Glomerular visceral epithelial cell (primary cell): ENCODE results near the gene TMEM258.
A peak's percentile ranks its signal among the peaks of the same experiment; 100 is the strongest.

Experiments
- DNase-seq: peaks from one replicate; pipeline ENCODE4 v3.0.0-alpha.2; 2016; ENCODE audit errors: extremely low spot score

Gene TMEM258

DNA sequence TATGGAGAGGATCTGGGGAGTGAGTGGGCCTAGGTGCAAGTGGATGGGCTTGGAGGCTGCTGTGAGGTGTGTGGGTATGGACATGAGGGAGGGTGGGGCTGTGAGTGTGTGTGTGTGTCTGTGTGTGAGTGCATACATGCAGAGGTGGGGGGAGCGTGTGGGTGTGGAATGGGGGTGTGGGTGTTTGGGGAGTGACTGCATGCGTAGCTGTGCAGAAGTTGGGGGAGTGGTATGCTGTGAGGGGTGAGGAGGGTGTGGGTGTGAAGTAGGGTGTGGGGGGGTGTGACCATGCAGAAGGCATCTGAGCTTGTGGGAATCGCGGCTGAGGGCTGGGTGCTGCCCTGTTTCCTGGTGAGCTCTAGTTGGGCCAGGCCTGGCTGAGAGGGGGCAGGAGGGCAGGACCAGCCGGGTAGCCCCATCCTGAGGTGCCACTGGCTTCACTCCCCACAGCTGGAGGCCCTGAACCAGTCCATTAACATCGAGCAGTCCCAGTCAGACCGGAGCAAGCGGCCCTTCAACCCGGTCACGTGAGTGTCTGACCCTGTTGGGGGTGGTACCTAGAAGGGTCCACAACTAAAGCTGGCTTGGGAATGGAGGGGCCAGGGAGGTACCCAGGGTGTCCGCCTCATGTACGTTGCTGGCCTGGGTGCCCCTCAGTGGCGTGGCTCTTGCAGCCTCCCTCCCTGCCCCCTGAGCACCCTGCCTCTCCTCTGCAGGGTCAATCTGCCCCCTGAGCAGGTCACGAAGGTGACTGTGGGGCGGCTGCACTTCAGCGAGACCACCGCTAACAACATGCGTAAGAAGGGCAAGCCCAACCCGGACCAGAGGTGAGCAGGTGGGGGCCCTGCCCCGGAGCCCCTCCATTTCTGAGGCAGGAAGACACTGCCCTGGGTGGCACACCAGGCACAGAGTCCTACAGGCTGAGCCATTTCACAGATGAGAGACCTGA is 16.5 kb downstream of the TMEM258 start:
- DNase-seq: no peak

DNA sequence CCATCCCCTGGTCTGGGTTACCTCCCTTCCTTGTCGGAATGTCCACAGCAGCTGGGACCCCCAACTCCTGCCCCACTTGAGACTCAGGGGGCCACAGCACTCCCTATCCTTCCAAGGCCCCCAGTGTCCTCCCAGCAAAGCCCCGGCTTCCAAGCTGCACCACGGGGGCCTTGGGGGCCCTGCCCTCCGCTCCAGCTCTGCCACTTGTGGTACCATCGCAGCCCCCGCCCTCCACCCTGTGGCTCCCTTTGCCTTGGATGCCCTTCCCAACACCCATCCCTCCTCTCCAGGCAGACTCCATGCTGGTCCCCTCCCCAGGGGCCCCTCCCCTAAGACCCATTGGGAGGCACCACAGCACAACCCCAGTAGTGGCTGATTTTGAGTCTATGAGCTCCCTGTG is 17.3 kb downstream of the TMEM258 start:
- DNase-seq: no peak

DNA sequence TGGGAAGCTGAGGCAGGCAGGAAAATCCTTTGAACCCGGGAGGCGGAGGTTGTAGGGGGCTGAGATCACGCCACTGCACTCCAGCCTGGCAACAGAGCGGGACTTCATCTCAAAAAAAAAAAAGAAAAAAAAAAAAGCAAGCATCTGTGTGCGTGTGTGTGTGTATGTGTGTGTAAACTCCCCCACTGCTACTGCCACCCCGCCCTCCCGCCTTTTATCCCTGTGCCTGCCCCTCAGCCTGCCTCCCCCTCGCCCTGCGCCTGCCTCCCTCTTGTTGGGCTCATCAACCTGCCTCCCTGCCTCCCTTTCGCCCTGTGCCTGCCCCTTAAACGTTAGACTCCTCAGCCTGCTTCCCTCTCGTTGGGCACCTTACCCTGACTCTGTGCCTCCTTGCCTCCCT is 18.0 kb downstream of the TMEM258 start:
- no peak for DNase-seq

- DNase-seq: no peak
Measured at GRCh38 chr11:61773809-61774208, 18.6 kb downstream of the TMEM258 start.

DNA sequence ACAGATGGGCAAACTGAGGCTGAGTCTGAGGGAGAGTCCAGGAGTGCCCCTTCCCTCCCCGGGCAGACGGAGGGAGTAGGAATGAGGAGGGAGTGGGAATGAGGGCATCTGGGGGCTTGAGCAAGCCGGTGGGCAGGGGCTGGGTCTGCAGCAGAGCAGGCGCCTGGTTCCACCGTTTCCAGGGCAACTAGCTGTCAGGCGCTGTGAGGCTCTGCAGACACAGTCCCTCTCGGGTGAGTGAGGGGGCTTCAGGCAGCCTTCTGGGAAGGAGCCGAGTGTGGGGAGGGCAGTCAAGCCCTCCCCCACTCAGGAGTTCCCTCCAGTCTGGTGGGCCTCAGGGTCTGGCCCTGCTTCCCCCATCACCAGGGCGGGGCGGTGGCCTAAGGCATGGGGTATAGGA is 19.0 kb downstream of the TMEM258 start:
- no peak for DNase-seq

DNA sequence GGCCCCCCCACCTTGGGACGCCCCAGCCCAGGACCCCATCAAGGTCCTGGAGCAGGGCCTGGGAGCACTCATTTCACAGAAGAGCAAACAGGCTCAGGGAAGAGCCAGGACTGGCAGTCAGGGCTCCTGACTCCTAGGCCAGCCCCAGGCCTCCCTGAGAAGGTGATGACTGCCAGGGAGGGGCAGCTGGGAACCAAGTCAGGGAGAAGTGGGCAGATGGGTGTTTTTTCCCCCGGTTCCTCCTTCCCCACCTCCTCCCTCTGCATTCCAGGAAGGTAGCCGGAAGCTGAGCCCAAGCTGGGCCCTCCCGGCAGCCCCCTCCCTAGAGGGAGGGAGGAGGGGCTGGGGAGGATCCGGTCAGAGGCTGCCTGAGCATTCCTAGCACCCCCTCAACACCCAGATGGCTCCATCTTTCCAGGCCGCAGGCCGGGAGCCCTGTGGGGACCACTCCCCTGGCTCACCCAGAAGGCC is 20.4 kb downstream of the TMEM258 start:
- no peak for DNase-seq

DNA sequence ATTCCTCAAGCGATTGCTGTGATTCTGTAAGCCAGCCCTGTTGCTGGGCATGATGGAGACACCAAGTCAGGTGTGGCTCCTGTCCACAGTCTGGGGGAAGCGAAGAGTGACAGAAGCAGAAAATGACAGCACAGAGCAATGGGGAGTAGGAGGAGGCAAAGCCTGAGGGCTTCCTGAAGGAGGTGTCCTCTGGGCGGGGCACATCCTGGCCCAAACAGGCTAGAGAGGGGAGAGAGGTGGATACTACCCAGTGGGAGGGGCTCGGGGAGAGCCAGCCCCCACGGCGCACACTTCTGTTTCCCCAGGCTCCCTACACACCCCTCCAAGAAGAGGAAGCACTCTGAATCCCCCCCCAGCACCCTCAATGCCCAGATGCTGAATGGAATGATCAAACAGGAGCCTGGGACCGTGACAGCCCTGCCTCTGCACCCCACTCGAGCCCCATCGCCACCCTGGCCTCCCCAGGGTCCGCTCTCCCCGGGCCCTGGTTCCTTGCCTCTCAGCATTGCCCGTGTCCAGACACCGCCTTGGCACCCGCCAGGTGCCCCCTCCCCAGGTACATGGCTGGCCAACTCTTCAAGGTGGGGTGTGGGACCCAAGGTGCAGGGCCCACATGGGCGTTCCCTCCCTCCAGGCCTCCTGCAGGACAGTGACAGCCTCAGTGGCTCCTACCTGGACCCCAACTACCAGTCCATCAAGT is 21.1 kb downstream of the TMEM258 start:
- DNase-seq: no peak

GRCh38 chr11:61769946-61770683 is 22.3 kb downstream of the TMEM258 start:
- no peak for DNase-seq

DNA sequence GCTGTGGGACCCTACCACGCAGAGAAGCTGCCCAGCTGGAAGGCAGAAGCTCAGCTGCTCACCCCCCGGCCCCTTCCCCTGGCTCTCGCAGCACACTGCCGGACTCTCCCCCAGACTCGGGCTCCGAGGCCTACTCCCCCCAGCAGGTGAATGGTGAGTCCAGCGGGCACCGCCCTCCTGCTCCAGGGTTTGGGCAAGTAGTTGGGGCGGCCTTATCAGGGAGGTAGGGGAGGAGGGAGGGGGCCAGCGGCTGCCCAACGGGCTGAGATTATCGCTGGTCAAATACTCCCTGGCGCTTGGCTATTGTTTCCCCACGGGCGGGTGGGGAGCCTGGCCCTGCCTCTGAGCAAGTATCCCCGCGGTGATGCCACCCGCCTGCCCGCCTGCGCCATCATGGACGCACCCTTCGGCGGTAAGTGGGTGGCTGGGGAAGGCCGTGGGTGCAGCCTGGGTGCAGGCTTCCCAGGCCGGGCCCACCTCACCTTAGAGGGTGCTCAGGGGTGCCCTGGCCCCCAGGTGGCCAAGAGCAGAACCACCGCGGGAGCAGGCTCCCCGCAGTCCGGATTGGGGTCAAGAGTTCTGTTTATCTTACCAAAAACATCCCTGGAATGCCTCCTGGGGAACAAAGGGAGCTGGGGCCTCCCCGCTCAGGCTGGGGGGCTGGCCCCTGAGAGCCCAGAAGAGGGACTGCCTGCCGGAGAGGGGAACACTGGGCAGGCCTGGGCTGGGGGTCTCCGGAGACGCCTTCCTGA is 23.1 kb downstream of the TMEM258 start:
- DNase-seq: no peak

DNA sequence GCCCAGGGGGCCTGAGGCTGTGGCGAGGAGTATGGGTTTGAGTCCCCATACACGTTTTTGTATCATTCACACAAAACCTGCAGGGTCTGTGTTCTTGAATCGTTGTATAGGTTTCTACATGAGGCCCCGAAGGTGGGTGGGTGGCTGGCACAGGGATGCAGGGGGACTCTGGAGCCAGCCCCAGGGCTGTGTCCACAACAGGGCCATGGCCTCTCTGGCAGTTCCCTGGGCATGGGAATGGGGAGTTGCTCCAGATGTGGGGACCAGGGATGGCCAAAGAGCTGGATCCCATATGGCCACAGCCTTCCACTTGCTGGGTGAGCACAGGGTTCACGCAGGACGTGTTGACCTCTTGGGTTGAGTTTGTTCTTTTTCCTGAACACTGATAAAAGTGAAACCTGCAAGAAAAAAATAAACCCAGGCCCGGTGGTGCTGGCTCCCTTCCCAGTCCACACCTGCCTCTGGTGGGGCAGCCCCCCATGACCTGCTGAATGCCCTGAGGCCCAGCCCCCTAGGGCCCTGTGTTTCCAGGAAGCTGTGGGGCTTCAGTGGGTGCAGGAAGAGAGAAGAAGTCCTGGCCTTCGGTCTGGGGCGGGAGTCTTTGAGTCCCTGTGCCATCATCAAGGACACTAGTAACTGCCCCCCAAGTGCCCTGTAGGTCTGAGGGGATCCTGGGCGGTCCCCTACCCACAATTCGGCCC is 23.9 kb downstream of the TMEM258 start:
- no peak for DNase-seq

- peak; percentile 56 for DNase-seq
Measured at GRCh38 chr11:61766353-61766841, 26.0 kb downstream of the TMEM258 start.

- no peak for DNase-seq
Measured at GRCh38 chr11:61765550-61766253, 26.7 kb downstream of the TMEM258 start.

DNA sequence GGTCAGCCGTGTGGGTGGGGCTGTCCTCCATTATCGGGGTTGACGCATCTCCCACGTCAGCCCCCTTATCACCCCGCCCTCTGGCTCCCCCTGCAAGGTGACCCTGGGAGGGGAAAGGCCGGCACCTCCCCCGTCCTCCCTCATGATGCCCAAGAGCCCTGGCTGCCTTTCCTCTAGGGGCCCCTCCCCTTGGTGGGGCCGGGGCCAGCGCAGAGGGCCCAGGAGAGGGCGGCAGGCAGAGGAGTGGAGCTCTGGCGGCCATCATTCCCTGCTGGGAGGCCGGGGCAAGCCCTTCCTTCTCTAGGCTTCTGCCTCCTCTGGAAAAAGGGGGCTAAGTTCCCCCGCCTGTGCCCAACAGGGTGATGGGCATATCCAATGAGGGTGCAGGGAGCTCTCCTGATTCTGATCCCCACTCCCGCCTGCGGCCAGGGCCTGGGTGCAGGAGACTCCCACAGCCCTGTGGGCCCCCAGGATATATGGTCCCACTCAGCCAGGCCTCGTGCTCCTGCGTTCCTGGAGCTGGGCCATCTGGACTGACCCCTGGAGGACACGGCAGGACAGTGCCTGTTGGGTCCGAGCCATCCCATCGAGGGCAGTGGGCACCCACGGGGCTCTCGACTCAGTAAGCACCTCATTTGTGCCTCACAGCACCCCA is 27.7 kb downstream of the TMEM258 start:
- DNase-seq: no peak

GRCh38 chr11:61763930-61764605 is 28.3 kb downstream of the TMEM258 start:
- no peak for DNase-seq

DNA sequence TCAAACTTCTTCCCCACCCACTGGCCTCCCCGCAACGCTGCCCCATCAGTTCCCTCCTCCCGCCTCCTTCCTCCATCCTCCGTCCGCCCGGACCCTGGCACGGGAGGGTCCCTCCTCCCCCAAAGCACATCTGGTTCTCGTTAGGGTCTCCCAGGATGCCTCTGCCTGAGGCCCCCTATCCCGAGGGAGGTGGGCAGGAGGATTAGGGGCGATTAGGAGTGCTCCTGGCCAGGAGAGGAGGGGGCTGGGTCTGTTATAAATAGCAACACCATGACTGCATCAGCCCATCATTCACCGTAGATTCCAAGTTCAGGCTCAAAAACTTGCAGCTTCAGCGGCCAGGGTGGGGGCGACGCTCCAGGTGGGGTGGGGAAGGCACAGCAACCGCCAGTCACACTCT is 29.6 kb downstream of the TMEM258 start:
- DNase-seq: no peak

GRCh38 chr11:61762223-61762615 is 30.2 kb downstream of the TMEM258 start:
- no peak for DNase-seq

- DNase-seq: no peak
Measured at GRCh38 chr11:61761440-61762222, 30.8 kb downstream of the TMEM258 start.

DNA sequence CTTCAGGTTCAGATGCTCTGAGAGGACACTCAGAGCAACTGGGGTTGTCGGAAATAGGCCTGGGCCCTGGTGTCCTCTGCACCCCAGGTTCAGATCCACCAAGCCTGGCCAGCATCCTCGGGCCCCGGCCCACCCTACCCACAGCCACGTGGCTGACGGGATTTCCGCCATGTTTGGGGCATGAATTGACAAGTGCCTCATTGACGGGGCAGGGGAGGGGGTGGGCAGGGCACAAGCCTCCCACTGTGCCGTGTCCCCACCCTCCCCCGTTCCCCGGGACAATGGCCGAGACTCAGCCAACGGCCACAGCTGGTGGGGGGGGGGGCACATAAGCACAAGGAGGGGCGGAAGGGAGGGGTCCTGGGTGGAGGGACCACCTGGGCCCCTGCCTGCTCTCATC is 31.5 kb downstream of the TMEM258 start:
- DNase-seq: no peak
